Brain microvascular endothelial cell (primary cell): ENCODE data around the gene FAM204A.

Source experiments
- DNase-seq: peaks from one replicate; pipeline ENCODE4 v3.0.0-alpha.2; 2020
- H3K27ac ChIP-seq: fragments of 250-450 bp; sonication (Bioruptor Pico); 2 replicates; pipeline ENCODE4 v1.5.1; 2020; ENCODE audit warnings: mild to moderate bottlenecking, moderate library complexity
- H3K27me3 ChIP-seq: fragments of 250-450 bp; sonication (Bioruptor Pico); replicated peaks from 2 replicates; pipeline ENCODE4 v1.5.1; 2020; ENCODE audit warnings: mild to moderate bottlenecking
- H3K36me3 ChIP-seq: fragments of 250-450 bp; sonication (Bioruptor Pico); replicated peaks from 2 replicates; pipeline ENCODE4 v1.5.1; 2020; ENCODE audit warnings: mild to moderate bottlenecking
- H3K4me3 ChIP-seq: 2 replicates; pipeline ENCODE4 v1.5.1; 2011; ENCODE audit warnings: low read depth, mild to moderate bottlenecking, control low read depth, low read length, moderate library complexity
- in situ Hi-C: cut with HindIII; loops from 2 replicates; pipeline ENCODE4 v1.10.0; 2017; ENCODE audit warnings: low sequenced_read_pairs, low pct_ligation_motif_present
- TF ChIP-seq, protein P1 (sequence below): IDR thresholded peaks from 2 replicates; pipeline ENCODE4 v1.5.1; 2011; ENCODE audit warnings: low read depth, mild to moderate bottlenecking, moderate library complexity, low read length, control low read depth, inconsistent platforms; ENCODE audit errors: missing control alignments

FAM204A gene

GRCh38 chr10:118258285-118258684 is 83.8 kb downstream of the FAM204A start:
- Histone ChIP-seq H3K27me3 (no peaks in the 10 kb centered on the region), H3K4me3 (no peak overlapping the region), H3K27ac (no peak overlapping the region), H3K36me3 (no peaks in the 10 kb centered on the region)
- no peak for DNase-seq
- in situ Hi-C loops = no loop called here
- TF ChIP-seq, protein P1, sequence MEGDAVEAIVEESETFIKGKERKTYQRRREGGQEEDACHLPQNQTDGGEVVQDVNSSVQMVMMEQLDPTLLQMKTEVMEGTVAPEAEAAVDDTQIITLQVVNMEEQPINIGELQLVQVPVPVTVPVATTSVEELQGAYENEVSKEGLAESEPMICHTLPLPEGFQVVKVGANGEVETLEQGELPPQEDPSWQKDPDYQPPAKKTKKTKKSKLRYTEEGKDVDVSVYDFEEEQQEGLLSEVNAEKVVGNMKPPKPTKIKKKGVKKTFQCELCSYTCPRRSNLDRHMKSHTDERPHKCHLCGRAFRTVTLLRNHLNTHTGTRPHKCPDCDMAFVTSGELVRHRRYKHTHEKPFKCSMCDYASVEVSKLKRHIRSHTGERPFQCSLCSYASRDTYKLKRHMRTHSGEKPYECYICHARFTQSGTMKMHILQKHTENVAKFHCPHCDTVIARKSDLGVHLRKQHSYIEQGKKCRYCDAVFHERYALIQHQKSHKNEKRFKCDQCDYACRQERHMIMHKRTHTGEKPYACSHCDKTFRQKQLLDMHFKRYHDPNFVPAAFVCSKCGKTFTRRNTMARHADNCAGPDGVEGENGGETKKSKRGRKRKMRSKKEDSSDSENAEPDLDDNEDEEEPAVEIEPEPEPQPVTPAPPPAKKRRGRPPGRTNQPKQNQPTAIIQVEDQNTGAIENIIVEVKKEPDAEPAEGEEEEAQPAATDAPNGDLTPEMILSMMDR = no peak

DNA sequence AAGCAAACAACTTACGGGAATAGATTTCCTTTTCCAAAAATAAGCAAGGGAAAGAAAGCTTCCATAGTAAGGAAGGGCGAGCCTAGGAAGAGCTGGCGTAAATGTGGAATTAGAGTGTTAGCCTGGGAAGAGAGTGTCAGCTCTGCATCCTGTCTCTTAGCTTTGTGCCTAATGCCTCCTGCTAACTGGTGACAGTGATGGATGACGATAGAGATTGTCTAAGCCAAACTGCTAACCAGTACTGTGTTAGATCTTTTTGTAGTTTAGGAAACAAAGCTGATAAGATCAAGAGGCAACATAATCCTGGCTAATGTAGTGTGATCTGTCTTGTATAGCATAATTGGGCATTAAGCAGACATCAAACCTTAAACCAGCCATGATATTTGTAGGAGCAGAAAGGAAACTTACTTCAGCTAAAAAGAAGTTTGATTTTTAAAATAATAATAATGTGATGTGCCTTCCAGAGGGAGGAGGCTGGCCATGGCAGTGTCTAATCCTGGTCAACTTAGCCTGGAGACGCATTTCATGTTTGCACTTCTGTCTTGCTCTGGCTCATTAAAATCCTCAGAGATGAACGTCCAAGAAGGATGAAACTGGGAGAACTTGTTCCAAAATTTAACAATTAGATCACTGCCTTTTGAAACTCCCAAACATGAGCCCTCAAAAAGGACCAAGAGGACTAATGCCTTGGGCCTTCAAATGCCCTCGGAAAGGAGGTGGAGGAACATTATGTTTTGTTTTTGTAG is 85.1 kb downstream of the FAM204A start:
- no peak for DNase-seq
- in situ Hi-C loops = no loop called here
- H3K36me3 ChIP-seq = no peaks in the 10 kb centered on the region
- H3K4me3 ChIP-seq = no peak overlapping the region
- TF ChIP-seq, protein P1 = no peak
- no peaks in the 10 kb centered on the region for H3K27me3 ChIP-seq
- no peak overlapping the region for H3K27ac ChIP-seq

GRCh38 chr10:118256209-118256608 is 85.9 kb downstream of the FAM204A start:
- H3K4me3 ChIP-seq = no peak overlapping the region
- in situ Hi-C loops = no loop called here
- H3K36me3 ChIP-seq = no peaks in the 10 kb centered on the region
- no peak overlapping the region for H3K27ac ChIP-seq
- no peak for DNase-seq
- no peaks in the 10 kb centered on the region for H3K27me3 ChIP-seq
- TF ChIP-seq, protein P1 = no peak

DNA sequence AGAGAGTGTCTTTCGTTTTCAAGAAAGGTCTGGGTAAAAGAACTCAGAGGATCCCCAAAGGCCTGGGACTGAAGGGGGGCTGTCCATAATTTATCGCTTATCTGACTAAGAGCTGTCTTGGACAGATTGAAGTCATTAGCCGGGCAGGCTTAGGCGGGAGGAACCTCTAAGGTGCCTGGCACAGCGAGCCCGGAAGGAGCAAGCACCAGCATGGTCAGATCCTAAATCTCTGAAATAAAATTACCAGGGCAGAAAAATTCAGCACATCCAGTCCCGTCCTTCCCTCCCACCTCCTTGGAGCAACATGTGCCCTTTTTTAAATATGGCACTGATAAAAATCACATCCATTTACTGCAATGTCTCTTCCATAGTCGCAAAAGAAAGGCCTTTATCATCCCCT is 86.8 kb downstream of the FAM204A start:
- in situ Hi-C loops = no loop called here
- DNase-seq = no peak
- Histone ChIP-seq H3K4me3 (no peak overlapping the region), H3K27ac (no peak overlapping the region), H3K36me3 (no peaks in the 10 kb centered on the region), H3K27me3 (no peaks in the 10 kb centered on the region)
- TF ChIP-seq, protein P1 = no peak

GRCh38 chr10:118254654-118255053 is 87.5 kb downstream of the FAM204A start:
- in situ Hi-C loops = no loop called here
- no peaks in the 10 kb centered on the region for H3K27me3 ChIP-seq
- H3K27ac ChIP-seq = no peak overlapping the region
- H3K36me3 ChIP-seq = no peaks in the 10 kb centered on the region
- no peak for DNase-seq
- no peak overlapping the region for H3K4me3 ChIP-seq
- TF ChIP-seq, protein P1 = no peak

DNA sequence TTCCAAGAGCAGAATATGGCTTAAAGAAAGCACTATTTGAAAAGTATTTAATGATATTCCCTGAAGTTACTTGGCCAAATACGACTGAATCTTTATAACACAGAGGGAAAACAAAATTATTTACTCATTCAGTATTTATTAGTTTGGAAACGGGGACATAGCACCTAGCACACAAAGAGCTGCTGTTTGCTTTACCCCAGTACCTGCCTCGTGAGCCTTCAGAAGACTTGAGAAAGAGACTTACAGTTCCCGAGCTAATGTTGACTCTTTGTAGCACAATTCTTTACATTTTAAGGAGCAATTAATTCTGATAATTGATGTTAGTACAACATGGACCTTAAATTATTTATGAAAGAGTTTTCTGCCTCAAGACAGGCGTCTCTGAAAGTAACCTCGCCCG is 88.7 kb downstream of the FAM204A start:
- Histone ChIP-seq H3K4me3 (no peak overlapping the region), H3K36me3 (no peaks in the 10 kb centered on the region), H3K27me3 (no peaks in the 10 kb centered on the region), H3K27ac (no peak overlapping the region)
- TF ChIP-seq, protein P1 = no peak
- in situ Hi-C loops = no loop called here
- DNase-seq = no peak
